ENCODE results near the gene LANCL2. TPM values are rescaled to one million over a fixed set of nuclear protein-coding genes. Genes with fewer than 3 reads are reported as not detected.

The LANCL2 gene
- total RNA-seq, 4 donors from 2014 or later: 3.5 to 31.4 (median 6.7) TPM

DNA sequence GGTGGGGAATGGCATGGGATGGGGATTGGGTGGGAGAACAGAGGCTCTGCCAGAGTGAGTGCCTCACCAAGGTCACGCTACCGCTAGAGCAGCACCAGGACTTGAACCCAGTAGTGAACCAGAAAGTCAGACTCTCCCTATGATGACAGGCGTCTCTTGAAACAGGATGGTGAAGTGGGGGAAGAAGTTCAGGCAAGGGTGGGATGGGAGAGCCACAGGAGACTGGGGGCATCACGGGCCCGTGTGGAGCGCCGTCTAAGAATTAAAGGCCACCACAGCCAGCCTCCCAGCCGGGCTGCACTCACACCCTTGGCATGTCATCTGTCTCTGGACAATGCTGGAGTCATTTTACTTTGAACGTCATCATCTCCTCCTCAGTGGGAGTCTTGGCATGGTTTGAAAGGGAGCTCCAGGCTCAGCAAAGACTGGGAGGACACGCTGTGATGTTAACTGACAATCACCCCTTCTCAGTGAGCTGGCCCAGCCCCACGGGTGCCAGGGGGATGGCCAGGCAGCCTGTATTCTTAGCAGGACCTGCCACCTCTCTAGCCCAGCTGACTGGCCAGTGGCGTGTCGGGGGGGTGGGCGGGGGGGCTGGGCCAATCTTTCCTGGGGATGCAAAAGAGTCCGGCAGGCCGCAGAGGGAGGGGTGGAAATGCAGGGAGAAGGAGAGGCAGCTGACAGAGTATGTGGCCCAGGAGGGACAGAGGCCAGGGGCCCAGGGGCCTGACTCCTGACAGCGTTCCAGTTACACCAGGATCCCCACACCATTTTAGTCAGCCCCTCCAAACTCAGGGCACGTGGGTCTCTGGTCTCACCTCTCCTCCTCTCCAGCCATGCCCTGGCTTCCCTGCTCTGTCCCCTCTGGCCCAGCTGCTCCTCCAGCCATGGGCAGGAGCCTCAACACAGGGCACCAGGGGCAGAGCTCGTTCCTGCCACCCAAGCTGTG is 111.0 kb downstream of the LANCL2 start:
- Histone ChIP-seq H3K27ac (no peak overlapping the region), H3K4me1 (no peaks in the 10 kb centered on the region), H3K4me3 (no peak overlapping the region), H3K27me3 (no peaks in the 10 kb centered on the region), H3K9me3 (no peaks in the 10 kb centered on the region), H3K36me3 (no peaks in the 10 kb centered on the region)
- TF ChIP-seq, protein P1, sequence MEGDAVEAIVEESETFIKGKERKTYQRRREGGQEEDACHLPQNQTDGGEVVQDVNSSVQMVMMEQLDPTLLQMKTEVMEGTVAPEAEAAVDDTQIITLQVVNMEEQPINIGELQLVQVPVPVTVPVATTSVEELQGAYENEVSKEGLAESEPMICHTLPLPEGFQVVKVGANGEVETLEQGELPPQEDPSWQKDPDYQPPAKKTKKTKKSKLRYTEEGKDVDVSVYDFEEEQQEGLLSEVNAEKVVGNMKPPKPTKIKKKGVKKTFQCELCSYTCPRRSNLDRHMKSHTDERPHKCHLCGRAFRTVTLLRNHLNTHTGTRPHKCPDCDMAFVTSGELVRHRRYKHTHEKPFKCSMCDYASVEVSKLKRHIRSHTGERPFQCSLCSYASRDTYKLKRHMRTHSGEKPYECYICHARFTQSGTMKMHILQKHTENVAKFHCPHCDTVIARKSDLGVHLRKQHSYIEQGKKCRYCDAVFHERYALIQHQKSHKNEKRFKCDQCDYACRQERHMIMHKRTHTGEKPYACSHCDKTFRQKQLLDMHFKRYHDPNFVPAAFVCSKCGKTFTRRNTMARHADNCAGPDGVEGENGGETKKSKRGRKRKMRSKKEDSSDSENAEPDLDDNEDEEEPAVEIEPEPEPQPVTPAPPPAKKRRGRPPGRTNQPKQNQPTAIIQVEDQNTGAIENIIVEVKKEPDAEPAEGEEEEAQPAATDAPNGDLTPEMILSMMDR (IDR thresholded peaks at IDR 0.05): no peak
- no peak for TF ChIP-seq POLR2A (IDR thresholded peaks at IDR 0.05)
- no peak for DNase-seq
- intact Hi-C loops (cut with DNase I; ENCODE audit: low total_unique reads): no loop called here

DNA sequence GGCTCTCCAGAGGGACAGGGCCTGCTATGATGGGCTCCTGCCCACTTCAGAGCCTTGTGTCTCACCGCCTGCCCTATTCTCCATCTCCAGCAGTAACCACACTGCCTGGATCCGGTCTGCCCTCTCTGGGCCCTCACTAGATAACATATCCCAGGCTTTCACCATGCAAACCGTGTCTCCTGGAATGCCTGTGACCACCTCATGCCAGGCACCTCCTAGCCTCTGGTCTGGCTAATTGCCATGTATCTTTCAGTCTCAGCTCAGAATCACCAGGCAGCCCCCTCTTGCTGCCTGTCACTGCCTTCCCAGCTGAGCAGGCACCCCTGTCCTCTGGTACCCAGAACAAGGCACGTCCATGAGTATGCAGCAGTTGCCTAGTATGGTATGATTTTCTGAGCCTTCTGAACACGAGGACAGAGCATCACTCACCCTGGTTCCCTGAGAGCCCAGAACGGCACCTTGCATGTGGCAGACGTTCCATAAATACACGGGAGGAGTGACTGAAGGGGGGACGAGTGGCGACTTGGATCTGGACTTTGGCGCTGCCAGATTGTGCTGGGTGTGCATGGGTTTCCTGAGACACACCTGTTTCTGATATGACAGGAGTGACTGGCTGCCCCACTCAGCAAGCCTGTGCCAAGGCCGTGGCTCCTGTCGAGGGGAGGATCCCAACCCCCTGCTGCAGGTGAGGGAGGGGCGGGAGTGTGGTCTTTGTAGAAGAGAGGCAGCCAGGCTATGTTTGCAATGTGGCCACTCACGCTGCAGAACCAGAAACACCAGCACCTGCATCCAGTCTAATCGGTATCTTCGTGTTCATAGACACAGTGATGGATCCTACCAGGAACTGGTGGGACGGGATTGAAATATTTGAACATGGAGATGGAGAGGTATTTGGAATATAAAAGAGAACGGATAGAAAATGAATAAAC is 112.0 kb downstream of the LANCL2 start:
- no peaks in the 10 kb centered on the region for H3K27me3 ChIP-seq
- intact Hi-C loops (cut with DNase I; ENCODE audit: low total_unique reads): no loop called here
- H3K36me3 ChIP-seq: no peaks in the 10 kb centered on the region
- H3K9me3 ChIP-seq: no peaks in the 10 kb centered on the region
- H3K4me1 ChIP-seq: no peaks in the 10 kb centered on the region
- H3K4me3 ChIP-seq: no peak overlapping the region
- TF ChIP-seq, protein P1 (IDR thresholded peaks at IDR 0.05): no peak
- no peak for TF ChIP-seq POLR2A (IDR thresholded peaks at IDR 0.05)
- H3K27ac ChIP-seq: no peak overlapping the region
- no peak for DNase-seq

DNA sequence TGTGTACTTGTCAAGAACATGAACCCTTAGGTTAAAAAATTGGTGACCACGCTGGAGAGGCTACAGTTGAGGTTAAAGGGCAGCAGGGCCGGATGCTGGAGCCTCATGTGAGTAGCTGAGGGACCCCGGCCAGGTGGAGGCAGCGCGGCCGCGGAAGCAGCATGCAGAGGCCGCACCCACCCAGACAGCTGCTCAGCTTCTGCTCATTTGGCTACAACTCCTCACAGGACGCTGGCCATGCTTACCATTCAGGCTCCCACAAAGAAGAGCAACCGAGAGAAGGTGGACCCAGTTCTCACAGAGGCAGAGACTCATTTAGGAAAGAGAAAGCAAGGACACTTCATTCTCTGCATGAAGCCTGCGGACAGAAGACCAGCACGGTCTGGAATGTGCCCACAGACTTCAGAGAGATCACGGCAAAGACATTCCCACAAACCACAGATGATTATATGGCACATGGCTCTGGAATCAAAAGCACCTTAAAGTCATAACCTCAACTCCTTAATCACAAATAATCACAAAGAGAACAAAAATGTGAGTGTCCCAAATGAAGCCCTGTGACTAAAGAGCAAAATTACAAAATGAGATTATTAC is 112.7 kb downstream of the LANCL2 start:
- TF ChIP-seq, protein P1 (IDR thresholded peaks at IDR 0.05): no peak
- no peak for TF ChIP-seq POLR2A (IDR thresholded peaks at IDR 0.05)

DNA sequence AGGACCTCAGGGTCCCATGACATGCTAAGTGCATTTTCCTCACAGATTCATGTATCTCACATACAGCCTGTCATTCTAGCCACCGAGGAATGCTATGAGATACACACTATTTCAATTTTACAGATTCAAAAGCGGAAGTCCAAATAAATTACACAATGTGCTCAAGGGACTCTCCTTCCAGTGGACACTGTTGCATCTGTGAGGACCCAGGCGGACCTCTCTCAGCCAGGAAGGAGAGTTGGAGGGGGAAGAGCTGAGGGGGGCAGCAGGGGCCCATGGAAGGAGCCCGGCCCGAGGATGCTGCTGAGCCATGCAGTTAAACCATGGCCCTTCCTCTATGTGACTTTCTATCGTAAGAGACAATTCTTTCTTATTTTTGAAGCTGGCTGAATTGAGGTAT is 113.6 kb downstream of the LANCL2 start:
- Histone ChIP-seq H3K27me3 (no peaks in the 10 kb centered on the region), H3K36me3 (no peaks in the 10 kb centered on the region), H3K27ac (no peak overlapping the region), H3K4me1 (no peaks in the 10 kb centered on the region), H3K9me3 (no peaks in the 10 kb centered on the region), H3K4me3 (no peak overlapping the region)
- DNase-seq: no peak
- intact Hi-C loops (cut with DNase I; ENCODE audit: low total_unique reads): no loop called here
- TF ChIP-seq POLR2A (IDR thresholded peaks at IDR 0.05): no peak
- TF ChIP-seq, protein P1 (IDR thresholded peaks at IDR 0.05): no peak

More for the DNA sequence above, 112.7 kb downstream of the LANCL2 start:
- Histone ChIP-seq H3K4me1 (no peaks in the 10 kb centered on the region), H3K9me3 (no peaks in the 10 kb centered on the region), H3K27ac (no peak overlapping the region), H3K4me3 (no peak overlapping the region), H3K36me3 (no peaks in the 10 kb centered on the region), H3K27me3 (no peaks in the 10 kb centered on the region)
- DNase-seq: no peak
- intact Hi-C loops (cut with DNase I; ENCODE audit: low total_unique reads): no loop called here

Data from uterus (tissue), 4 donors.